ENCODE results near the gene EIF6.

Gene EIF6

DNA sequence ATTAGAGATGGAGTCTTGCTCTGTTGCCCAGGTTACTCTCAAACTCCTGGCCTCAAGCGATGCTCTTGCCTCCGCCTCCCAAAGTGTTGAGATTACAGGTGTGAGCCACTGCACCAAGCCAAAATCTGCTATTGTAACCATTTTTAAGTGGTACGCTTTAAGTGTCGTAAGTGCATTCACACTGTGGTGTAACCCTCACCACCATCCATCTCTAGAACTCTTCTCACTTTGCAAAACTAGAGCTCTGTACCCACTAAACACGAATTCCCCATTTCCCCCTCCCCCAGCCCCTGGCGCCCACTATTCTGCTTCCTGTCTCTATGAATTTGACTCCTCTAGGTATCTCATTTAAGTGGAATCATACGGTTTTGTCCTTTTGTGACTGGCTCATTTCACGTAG is 10.5 kb upstream of the EIF6 start (continued):
- no peak for TF ChIP-seq MYNN (tag by site-specific recombination; IDR thresholded peaks at IDR 0.05; ENCODE audit: borderline replicate concordance)
- TF ChIP-seq ZNF324 (tag by site-specific recombination; IDR thresholded peaks at IDR 0.05), result no peak
- no peak for TF ChIP-seq ZNF707 (tag by site-specific recombination; IDR thresholded peaks at IDR 0.05)
- no peak for TF ChIP-seq ZNF654 (tag by site-specific recombination; IDR thresholded peaks at IDR 0.05; ENCODE audit: low read depth)

DNA sequence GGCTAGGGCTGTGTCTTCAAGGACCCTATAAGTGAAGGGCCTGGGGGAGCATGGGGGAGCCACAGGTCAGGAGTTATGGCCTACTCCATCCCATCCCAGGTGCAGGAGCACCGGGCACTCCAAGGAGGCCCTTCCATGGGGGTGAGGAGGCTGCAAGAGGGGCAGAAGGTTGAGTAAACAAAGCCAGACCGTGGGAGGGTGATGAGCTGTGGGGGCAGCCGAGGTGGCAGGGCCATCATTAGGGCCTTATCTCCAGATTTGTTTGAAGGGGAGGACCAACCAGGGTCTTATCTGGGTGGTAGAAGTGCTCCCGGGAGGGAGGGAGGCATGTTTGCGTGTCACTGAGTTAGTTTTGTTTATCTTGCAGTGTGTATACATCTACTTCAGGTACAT is 9.7 kb upstream of the EIF6 start:
- Histone ChIP-seq H3K4me1 (ENCODE audit: control insufficient read depth, insufficient read depth, low read length) (no peaks in the 10 kb centered on the region), H3K27ac (ENCODE audit: extremely low read depth, low read depth, low read length) (no peak overlapping the region), H3K36me3 (ENCODE audit: control insufficient read depth in 2 of 2, insufficient read depth in 1 of 2, low read length in 2 of 2) (no peaks in the 10 kb centered on the region), H3K4me3 (ENCODE audit: low read depth, low read length) (no peak overlapping the region), H3K9me3 (ENCODE audit: control insufficient read depth, insufficient read depth, low read depth, low read length) (no peaks in the 10 kb centered on the region)
- POLR2A ChIA-PET, result no interaction called here
- CTCF ChIA-PET, result interaction anchor here (0.7 to 1.3 kb wide), 3 partner anchors 13 to 78 kb away, joined by 3 to 4 read pairs (median 3); no protein-coding TSS in a partner anchor
- TF ChIP-seq OVOL3 (tag by site-specific recombination; IDR thresholded peaks at IDR 0.05), result no peak
- TF ChIP-seq ZNF350 (tag by site-specific recombination; IDR thresholded peaks at IDR 0.05), result no peak
- TF ChIP-seq GLIS1 (tag by site-specific recombination; IDR thresholded peaks at IDR 0.05), result peak; percentile 94
- peak; percentile 24; the same call in 1 of the 2 replicates for TF ChIP-seq EGR2 (tag by site-specific recombination; IDR thresholded peaks at IDR 0.05; ENCODE audit: low read depth)

DNA sequence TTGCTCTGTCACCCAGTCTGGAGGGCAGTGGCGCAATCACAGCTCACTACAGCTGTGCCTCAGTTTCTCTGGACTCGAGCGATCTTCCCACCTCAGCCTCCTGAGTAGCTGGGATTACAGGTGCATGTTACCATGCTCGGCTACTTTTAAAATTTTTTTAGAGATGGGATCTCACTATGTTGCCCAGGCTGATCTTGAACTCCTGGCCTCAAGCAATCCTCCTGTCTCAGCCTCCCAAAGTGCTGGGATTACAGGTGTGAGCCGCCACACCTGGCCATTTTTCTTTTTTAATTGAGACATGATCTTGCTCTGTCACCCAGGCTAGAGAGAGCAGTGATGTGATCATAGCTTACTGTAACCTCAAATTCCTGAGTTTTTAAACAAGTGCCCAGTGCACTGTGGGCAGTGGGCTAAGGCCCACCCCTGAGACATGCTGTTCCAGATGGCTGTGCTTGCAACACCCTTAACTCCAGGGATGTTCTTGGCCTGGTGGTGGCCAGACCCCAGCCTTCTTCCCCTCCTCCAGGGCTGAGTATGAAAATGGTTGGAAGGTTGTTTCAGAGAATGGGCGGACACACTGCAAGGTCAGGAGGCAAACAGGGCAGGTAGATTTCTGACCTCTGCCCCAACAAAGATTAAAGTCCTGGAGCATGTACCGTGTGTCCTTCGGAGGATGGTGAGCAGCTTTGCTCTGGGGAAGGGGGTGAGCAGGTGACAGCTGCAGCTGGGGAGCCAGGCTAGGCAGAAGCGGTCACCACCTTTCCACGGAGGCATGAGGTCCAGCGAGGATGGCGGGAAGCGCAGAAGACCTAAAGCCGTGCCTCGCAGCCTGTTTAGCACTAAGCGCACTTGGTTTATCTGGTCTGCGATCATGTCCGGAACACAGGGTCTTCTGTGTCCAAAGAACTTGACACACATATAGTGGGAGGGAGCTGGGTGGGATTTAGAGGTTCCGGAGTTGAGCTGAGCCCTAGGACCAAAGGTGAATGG is 9.0 kb upstream of the EIF6 start:
- ChIA-PET CTCF (interaction anchor here (0.6 to 1.7 kb wide), 2 partner anchors 9 to 656 kb away, joined by 4 to 6 read pairs; no protein-coding TSS in a partner anchor), POLR2A (interaction anchor here (0.9 kb wide), 1 partner anchor 9 kb away, joined by 3 read pairs; the partner anchor contains the start of gene EIF6)
- TF ChIP-seq ZNF341 (tag by site-specific recombination; IDR thresholded peaks at IDR 0.05; ENCODE audit: low read depth), result 0 out of 2 replicates have a peak, but pooled peaks have one; percentile 25
- TF ChIP-seq ZNF837 (tag by site-specific recombination; IDR thresholded peaks at IDR 0.05), result no peak
- peak; percentile 48; the same call in 1 of the 2 replicates for TF ChIP-seq ZNF600 (tag by site-specific recombination; IDR thresholded peaks at IDR 0.05)
- peak; percentile 56; the same call in 1 of the 2 replicates for TF ChIP-seq ZNF121 (tag by site-specific recombination; IDR thresholded peaks at IDR 0.05)
- H3K36me3 ChIP-seq (ENCODE audit: control insufficient read depth in 2 of 2, insufficient read depth in 1 of 2, low read length in 2 of 2), result no peaks in the 10 kb centered on the region
- H3K4me1 ChIP-seq (ENCODE audit: control insufficient read depth, insufficient read depth, low read length), result no peaks in the 10 kb centered on the region
- no peak overlapping the region for H3K4me3 ChIP-seq (ENCODE audit: low read depth, low read length)
- H3K9me3 ChIP-seq (ENCODE audit: control insufficient read depth, insufficient read depth, low read depth, low read length), result no peaks in the 10 kb centered on the region
- H3K27ac ChIP-seq (ENCODE audit: extremely low read depth, low read depth, low read length), result no peak overlapping the region

DNA sequence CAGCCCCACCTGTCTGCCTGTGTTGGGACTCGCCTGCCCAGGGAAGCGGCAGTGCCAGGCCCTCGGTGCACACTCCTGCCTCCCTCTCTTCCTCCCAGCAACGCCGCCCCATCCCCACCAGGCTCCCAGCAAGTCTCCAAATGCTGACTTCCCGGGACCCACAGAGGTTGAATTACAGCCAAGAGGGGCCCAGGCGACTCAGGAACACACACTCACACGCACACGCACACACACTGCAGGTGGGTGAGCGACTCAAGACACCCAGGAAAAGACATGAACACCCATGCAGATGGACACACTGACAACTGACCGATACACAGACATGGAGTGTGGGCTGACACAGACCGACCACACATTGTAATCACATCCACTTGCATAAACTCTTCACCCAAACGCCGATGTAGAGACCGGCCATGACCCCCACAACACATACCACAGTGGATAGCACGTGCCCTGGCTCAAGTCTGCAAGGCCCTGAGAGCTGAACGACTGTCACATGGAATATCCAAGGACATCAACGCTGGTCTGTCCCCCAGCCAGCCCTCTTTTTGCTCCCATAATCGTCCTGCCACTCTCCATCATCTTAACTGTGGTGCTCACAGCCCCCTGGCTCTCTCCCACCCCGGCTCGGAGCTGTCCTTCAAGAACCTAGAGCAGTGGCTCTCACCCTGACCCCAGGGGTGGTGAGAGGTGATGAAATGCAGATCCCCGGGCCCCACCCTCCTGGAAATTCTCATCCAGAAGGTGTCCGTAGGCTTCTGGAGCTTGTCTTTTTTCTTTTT is 8.1 kb upstream of the EIF6 start:
- Histone ChIP-seq H3K4me1 (ENCODE audit: control insufficient read depth, insufficient read depth, low read length) (no peaks in the 10 kb centered on the region), H3K36me3 (ENCODE audit: control insufficient read depth in 2 of 2, insufficient read depth in 1 of 2, low read length in 2 of 2) (no peaks in the 10 kb centered on the region), H3K27ac (ENCODE audit: extremely low read depth, low read depth, low read length) (no peak overlapping the region), H3K4me3 (ENCODE audit: low read depth, low read length) (no peak overlapping the region), H3K9me3 (ENCODE audit: control insufficient read depth, insufficient read depth, low read depth, low read length) (no peaks in the 10 kb centered on the region)
- ChIA-PET POLR2A (interaction anchor here (0.9 kb wide), 1 partner anchor 8 kb away, joined by 3 read pairs; the partner anchor contains the start of gene EIF6), CTCF (interaction anchor here (0.6 to 1.7 kb wide), 2 partner anchors 10 to 657 kb away, joined by 4 to 6 read pairs; no protein-coding TSS in a partner anchor)
- TF ChIP-seq GLIS1 (tag by site-specific recombination; IDR thresholded peaks at IDR 0.05) (0 out of 2 replicates have a peak, but pooled peaks have one; percentile 10), ZNF324 (tag by site-specific recombination; IDR thresholded peaks at IDR 0.05) (no peak)
- TF ChIP-seq, protein P1, sequence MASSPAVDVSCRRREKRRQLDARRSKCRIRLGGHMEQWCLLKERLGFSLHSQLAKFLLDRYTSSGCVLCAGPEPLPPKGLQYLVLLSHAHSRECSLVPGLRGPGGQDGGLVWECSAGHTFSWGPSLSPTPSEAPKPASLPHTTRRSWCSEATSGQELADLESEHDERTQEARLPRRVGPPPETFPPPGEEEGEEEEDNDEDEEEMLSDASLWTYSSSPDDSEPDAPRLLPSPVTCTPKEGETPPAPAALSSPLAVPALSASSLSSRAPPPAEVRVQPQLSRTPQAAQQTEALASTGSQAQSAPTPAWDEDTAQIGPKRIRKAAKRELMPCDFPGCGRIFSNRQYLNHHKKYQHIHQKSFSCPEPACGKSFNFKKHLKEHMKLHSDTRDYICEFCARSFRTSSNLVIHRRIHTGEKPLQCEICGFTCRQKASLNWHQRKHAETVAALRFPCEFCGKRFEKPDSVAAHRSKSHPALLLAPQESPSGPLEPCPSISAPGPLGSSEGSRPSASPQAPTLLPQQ (tag by site-specific recombination; IDR thresholded peaks at IDR 0.05), result peak; percentile 66

Measured in HEK293 (cell line).